ENCODE measurements around the gene GPR157.
A peak's percentile ranks its signal among the peaks of the same experiment; 100 is the strongest.
"Not testable (repeated sequence)": the region's sequence is repeated elsewhere in the genome, so short reads cannot be mapped to it uniquely, and the experiment has no call there.

GPR157 gene

GRCh38 chr1:9123665-9124064 is 5.2 kb downstream of the GPR157 start:
- not testable (repeated sequence) for H3K14ac ChIP-seq (ENCODE audit: low read length in 2 of 2); H3K36me3 ChIP-seq (ENCODE audit: control insufficient read depth in 1 of 2, insufficient read depth in 2 of 2, low read depth in 1 of 2, low read length in 2 of 2); H3K27me3 ChIP-seq (ENCODE audit: control insufficient read depth in 1 of 2, insufficient read depth in 1 of 2, low read length in 2 of 2); H2BK15ac ChIP-seq (ENCODE audit: low read depth, poor library complexity, severe bottlenecking); H2AK5ac ChIP-seq (ENCODE audit: low read length, severe bottlenecking); H4K8ac ChIP-seq (ENCODE audit: low read length); H3K4ac ChIP-seq (ENCODE audit: low read depth in 1 of 2, low read length in 2 of 2); H3K4me3 ChIP-seq (ENCODE audit: insufficient read depth in 1 of 2, low read depth in 1 of 2, low read length in 2 of 2); H3K4me1 ChIP-seq (ENCODE audit: control insufficient read depth, insufficient read depth, low read depth, low read length); H2BK5ac ChIP-seq (ENCODE audit: low read depth, low read length, poor library complexity, severe bottlenecking); H3K9me3 ChIP-seq (ENCODE audit: control insufficient read depth, low read length); H2AFZ ChIP-seq (ENCODE audit: low read depth, low read length); H4K91ac ChIP-seq (ENCODE audit: low read length); H2BK120ac ChIP-seq (ENCODE audit: low read depth, low read length); H3K23ac ChIP-seq (ENCODE audit: low read length in 2 of 2); H3K27ac ChIP-seq (ENCODE audit: low read length, poor library complexity, severe bottlenecking); H3K9ac ChIP-seq (ENCODE audit: low read length); H3K18ac ChIP-seq (ENCODE audit: low read depth in 1 of 2, low read length in 2 of 2); H2BK12ac ChIP-seq (ENCODE audit: low read length in 2 of 2); H3K4me2 ChIP-seq (ENCODE audit: low read length, poor library complexity, severe bottlenecking); DNase-seq
- WGBS = 91% methylated on average over 2 of the region's 2 CpGs
- H3K79me1 ChIP-seq (replicated peaks; ENCODE audit: low read length, poor library complexity, severe bottlenecking) = peaks cover 23% of the 10 kb centered on the region

- peaks cover 3% of the 10 kb centered on the region for H3K4me1 ChIP-seq (ENCODE audit: control insufficient read depth, insufficient read depth, low read depth, low read length)
- no peak overlapping the region for H2BK12ac ChIP-seq (ENCODE audit: low read length in 2 of 2)
- H3K27ac ChIP-seq (ENCODE audit: low read length, poor library complexity, severe bottlenecking) = no peak overlapping the region
- DNase-seq = no peak
- no peaks in the 10 kb centered on the region for H3K27me3 ChIP-seq (ENCODE audit: control insufficient read depth in 1 of 2, insufficient read depth in 1 of 2, low read length in 2 of 2)
- H3K9me3 ChIP-seq (ENCODE audit: control insufficient read depth, low read length) = no peaks in the 10 kb centered on the region
- no peak overlapping the region for H2BK15ac ChIP-seq (ENCODE audit: low read depth, poor library complexity, severe bottlenecking)
- H2AFZ ChIP-seq (ENCODE audit: low read depth, low read length) = no peak overlapping the region
- no peak overlapping the region for H3K9ac ChIP-seq (ENCODE audit: low read length)
- H3K4me3 ChIP-seq (ENCODE audit: insufficient read depth in 1 of 2, low read depth in 1 of 2, low read length in 2 of 2) = no peak overlapping the region
- H4K8ac ChIP-seq (ENCODE audit: low read length) = no peak overlapping the region
- H2BK5ac ChIP-seq (ENCODE audit: low read depth, low read length, poor library complexity, severe bottlenecking) = no peak overlapping the region
- no peak overlapping the region for H3K4me2 ChIP-seq (ENCODE audit: low read length, poor library complexity, severe bottlenecking)
- no peak overlapping the region for H2AK5ac ChIP-seq (ENCODE audit: low read length, severe bottlenecking)
- H3K23ac ChIP-seq (ENCODE audit: low read length in 2 of 2) = no peak overlapping the region
- no peak overlapping the region for H3K4ac ChIP-seq (ENCODE audit: low read depth in 1 of 2, low read length in 2 of 2)
- peaks cover 22% of the 10 kb centered on the region for H3K79me1 ChIP-seq (replicated peaks; ENCODE audit: low read length, poor library complexity, severe bottlenecking)
- no peak overlapping the region for H4K91ac ChIP-seq (ENCODE audit: low read length)
- H3K36me3 ChIP-seq (ENCODE audit: control insufficient read depth in 1 of 2, insufficient read depth in 2 of 2, low read depth in 1 of 2, low read length in 2 of 2) = no peaks in the 10 kb centered on the region
- 89% methylated on average over 17 of the region's 22 CpGs for WGBS
- H3K18ac ChIP-seq (ENCODE audit: low read depth in 1 of 2, low read length in 2 of 2) = no peak overlapping the region
- H3K14ac ChIP-seq (ENCODE audit: low read length in 2 of 2) = no peak overlapping the region
- H2BK120ac ChIP-seq (ENCODE audit: low read depth, low read length) = no peak overlapping the region
These were observed 7.1 kb downstream of the GPR157 start for GRCh38 chr1:9121496-9122409.

- Histone ChIP-seq H3K27ac (ENCODE audit: low read length, poor library complexity, severe bottlenecking) (no peak overlapping the region), H4K8ac (ENCODE audit: low read length) (no peak overlapping the region), H3K36me3 (ENCODE audit: control insufficient read depth in 1 of 2, insufficient read depth in 2 of 2, low read depth in 1 of 2, low read length in 2 of 2) (no peaks in the 10 kb centered on the region), H2BK5ac (ENCODE audit: low read depth, low read length, poor library complexity, severe bottlenecking) (no peak overlapping the region), H2AFZ (ENCODE audit: low read depth, low read length) (no peak overlapping the region), H3K4ac (ENCODE audit: low read depth in 1 of 2, low read length in 2 of 2) (no peak overlapping the region), H3K4me1 (ENCODE audit: control insufficient read depth, insufficient read depth, low read depth, low read length) (peaks cover 3% of the 10 kb centered on the region), H4K91ac (ENCODE audit: low read length) (no peak overlapping the region), H3K4me3 (ENCODE audit: insufficient read depth in 1 of 2, low read depth in 1 of 2, low read length in 2 of 2) (no peak overlapping the region), H3K14ac (ENCODE audit: low read length in 2 of 2) (peak overlapping the region in 1 of 2 experiments; percentile 71), H2BK120ac (ENCODE audit: low read depth, low read length) (no peak overlapping the region), H2BK15ac (ENCODE audit: low read depth, poor library complexity, severe bottlenecking) (no peak overlapping the region), H2BK12ac (ENCODE audit: low read length in 2 of 2) (no peak overlapping the region), H3K4me2 (ENCODE audit: low read length, poor library complexity, severe bottlenecking) (no peak overlapping the region), H3K9me3 (ENCODE audit: control insufficient read depth, low read length) (no peaks in the 10 kb centered on the region), H3K79me1 (replicated peaks; ENCODE audit: low read length, poor library complexity, severe bottlenecking) (peaks cover 21% of the 10 kb centered on the region), H3K27me3 (ENCODE audit: control insufficient read depth in 1 of 2, insufficient read depth in 1 of 2, low read length in 2 of 2) (no peaks in the 10 kb centered on the region), H2AK5ac (ENCODE audit: low read length, severe bottlenecking) (no peak overlapping the region), H3K9ac (ENCODE audit: low read length) (no peak overlapping the region), H3K23ac (ENCODE audit: low read length in 2 of 2) (no peak overlapping the region), H3K18ac (ENCODE audit: low read depth in 1 of 2, low read length in 2 of 2) (no peak overlapping the region)
- no peak for DNase-seq
- 89% methylated on average over 9 of the region's 9 CpGs for WGBS
These were observed 8.5 kb downstream of the GPR157 start for GRCh38 chr1:9120312-9120958.

DNA sequence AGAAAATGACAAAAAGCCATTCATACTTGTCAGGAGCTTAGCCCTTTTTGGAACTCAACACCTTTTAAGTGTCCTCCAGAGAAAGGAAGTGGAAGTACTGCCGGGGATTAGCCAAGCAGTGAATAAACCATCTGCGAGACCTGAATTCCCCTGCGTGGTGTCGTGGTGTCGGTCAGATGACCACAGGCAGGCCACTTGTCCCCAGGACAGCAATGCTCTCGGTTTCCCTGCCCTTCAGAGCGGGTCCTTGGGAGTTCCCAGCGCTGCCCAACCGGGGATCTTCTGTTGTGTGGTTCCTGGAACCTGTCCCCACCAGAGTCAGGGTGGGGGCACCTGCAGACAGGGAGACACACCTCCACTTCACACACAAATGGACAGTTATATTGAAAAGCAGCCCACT is 9.2 kb downstream of the GPR157 start:
- 89% methylated on average over 9 of the region's 9 CpGs for WGBS
- Histone ChIP-seq H3K18ac (ENCODE audit: low read depth in 1 of 2, low read length in 2 of 2) (no peak overlapping the region), H2BK15ac (ENCODE audit: low read depth, poor library complexity, severe bottlenecking) (no peak overlapping the region), H3K27ac (ENCODE audit: low read length, poor library complexity, severe bottlenecking) (no peak overlapping the region), H3K4me2 (ENCODE audit: low read length, poor library complexity, severe bottlenecking) (no peak overlapping the region), H2BK120ac (ENCODE audit: low read depth, low read length) (no peak overlapping the region), H3K9ac (ENCODE audit: low read length) (no peak overlapping the region), H3K4ac (ENCODE audit: low read depth in 1 of 2, low read length in 2 of 2) (no peak overlapping the region), H3K14ac (ENCODE audit: low read length in 2 of 2) (no peak overlapping the region), H2BK12ac (ENCODE audit: low read length in 2 of 2) (no peak overlapping the region), H4K91ac (ENCODE audit: low read length) (no peak overlapping the region), H3K4me3 (ENCODE audit: insufficient read depth in 1 of 2, low read depth in 1 of 2, low read length in 2 of 2) (no peak overlapping the region), H2BK5ac (ENCODE audit: low read depth, low read length, poor library complexity, severe bottlenecking) (no peak overlapping the region), H3K9me3 (ENCODE audit: control insufficient read depth, low read length) (no peaks in the 10 kb centered on the region), H2AFZ (ENCODE audit: low read depth, low read length) (no peak overlapping the region), H3K4me1 (ENCODE audit: control insufficient read depth, insufficient read depth, low read depth, low read length) (peaks cover 3% of the 10 kb centered on the region), H3K23ac (ENCODE audit: low read length in 2 of 2) (no peak overlapping the region), H2AK5ac (ENCODE audit: low read length, severe bottlenecking) (no peak overlapping the region), H4K8ac (ENCODE audit: low read length) (no peak overlapping the region), H3K79me1 (replicated peaks; ENCODE audit: low read length, poor library complexity, severe bottlenecking) (peaks cover 19% of the 10 kb centered on the region), H3K36me3 (ENCODE audit: control insufficient read depth in 1 of 2, insufficient read depth in 2 of 2, low read depth in 1 of 2, low read length in 2 of 2) (no peaks in the 10 kb centered on the region), H3K27me3 (ENCODE audit: control insufficient read depth in 1 of 2, insufficient read depth in 1 of 2, low read length in 2 of 2) (no peaks in the 10 kb centered on the region)
- DNase-seq = no peak
